WTC11 (cell line): ENCODE data around the gene DPP9. TPM values are rescaled to one million over a fixed set of nuclear protein-coding genes. Genes with fewer than 3 reads are reported as not detected.

Experiments used
- ATAC-seq: fragments of 200-7000 bp; cut with Tn5 transposase; 2 replicates; pipeline ENCODE4 v1.10.0; 2021; ENCODE audit warnings: mild to moderate bottlenecking, moderate library complexity
- CTCF ChIA-PET: fragments of 300-600 bp; sonication (Branson Sonifier 250); formaldehyde crosslinking; loops from one replicate; lab custom pipeline; 2021; ENCODE audit warnings: antibody characterized with exemption; lab: Charles Lee
- POLR2A ChIA-PET: fragments of 350-600 bp; sonication (Branson Sonifier 250); formaldehyde crosslinking; loops from one replicate; lab custom pipeline; 2021; ENCODE audit warnings: antibody characterized with exemption; lab: Charles Lee
- DNase-seq: peaks from one replicate; pipeline ENCODE4 v3.0.0; 2021; ENCODE audit warnings: low spot score
- H3K27ac Mint-ChIP-seq: 2 replicates; pipeline ENCODE4 v1.8.0; 2021; ENCODE audit warnings: mixed read lengths
- H3K27me3 Mint-ChIP-seq: 2 replicates; pipeline ENCODE4 v1.8.0; 2021; ENCODE audit warnings: low read depth, mild to moderate bottlenecking, moderate library complexity, mixed read lengths
- H3K36me3 Mint-ChIP-seq: 2 replicates; pipeline ENCODE4 v1.8.0; 2021; ENCODE audit warnings: mixed read lengths
- H3K4me1 Mint-ChIP-seq: 2 replicates; pipeline ENCODE4 v1.8.0; 2022; ENCODE audit warnings: mixed read lengths
- H3K4me3 Mint-ChIP-seq: 2 replicates; pipeline ENCODE4 v1.8.0; 2021; ENCODE audit warnings: mild to moderate bottlenecking, moderate library complexity, mixed read lengths
- H3K9me3 Mint-ChIP-seq: 2 replicates; pipeline ENCODE4 v1.8.0; 2021; ENCODE audit warnings: mixed read lengths
- EMX1 ChIP-seq: fragments of 250-450 bp; sonication (Bioruptor Pico); IDR thresholded peaks from 2 replicates; pipeline ENCODE4 v1.8.0; 2021; ENCODE audit warnings: mild to moderate bottlenecking
- GABPB1 ChIP-seq: sonication (generic); formaldehyde crosslinking; IDR thresholded peaks from 2 replicates; pipeline ENCODE4 v1.8.1; 2023; ENCODE audit warnings: mild to moderate bottlenecking, missing genetic modification reagents
- MYBL2 ChIP-seq: sonication (generic); formaldehyde crosslinking; IDR thresholded peaks from 2 replicates; pipeline ENCODE4 v1.8.1; 2023; ENCODE audit warnings: mild to moderate bottlenecking, moderate library complexity, missing genetic modification reagents
- NFYB ChIP-seq: sonication (generic); formaldehyde crosslinking; conservative IDR thresholded peaks from 2 replicates; pipeline ENCODE4 v1.8.0; 2022; ENCODE audit warnings: low read depth, missing genetic modification reagents
- PRRX2 ChIP-seq: fragments of 250-450 bp; sonication (Bioruptor Pico); IDR thresholded peaks from 2 replicates; pipeline ENCODE4 v1.8.0; 2021; ENCODE audit warnings: mild to moderate bottlenecking
- SMAD3 ChIP-seq: sonication (generic); formaldehyde crosslinking; IDR thresholded peaks from 2 replicates; pipeline ENCODE4 v1.8.0; 2022; ENCODE audit warnings: missing genetic modification reagents, mild to moderate bottlenecking, borderline replicate concordance
- SMAD4 ChIP-seq: sonication (generic); formaldehyde crosslinking; IDR thresholded peaks from 2 replicates; pipeline ENCODE4 v1.8.0; 2022; ENCODE audit warnings: mild to moderate bottlenecking, missing genetic modification reagents
- TCF7 ChIP-seq: sonication (generic); formaldehyde crosslinking; IDR thresholded peaks from 2 replicates; pipeline ENCODE4 v1.8.0; 2022; ENCODE audit warnings: mild to moderate bottlenecking, low read depth, missing genetic modification reagents, moderate library complexity
- ZNF138 ChIP-seq: sonication (generic); formaldehyde crosslinking; conservative IDR thresholded peaks from 2 replicates; pipeline ENCODE4 v1.8.1; 2022; ENCODE audit warnings: mild to moderate bottlenecking, moderate library complexity, missing genetic modification reagents
- ZNF396 ChIP-seq: fragments of 250-450 bp; sonication (Bioruptor Pico); IDR thresholded peaks from 2 replicates; pipeline ENCODE4 v1.8.0; 2021; ENCODE audit warnings: mild to moderate bottlenecking, moderate library complexity, borderline replicate concordance
- total RNA-seq: library from RNA; stranded (reverse); gene quantifications from 3 replicates; pipeline ENCODE4 v1.2.3, GENCODE V29; 2021
- TF ChIP-seq, protein P1 (sequence below): fragments of 250-450 bp; sonication (Bioruptor Pico); IDR thresholded peaks from 2 replicates; pipeline ENCODE4 v1.8.0; 2021; ENCODE audit warnings: mild to moderate bottlenecking
- TF ChIP-seq, protein P2 (sequence below): sonication (generic); formaldehyde crosslinking; IDR thresholded peaks from 2 replicates; pipeline ENCODE4 v1.8.0; 2022; ENCODE audit warnings: mild to moderate bottlenecking, missing genetic modification reagents
- TF ChIP-seq, protein P3 (sequence below): sonication (generic); formaldehyde crosslinking; IDR thresholded peaks from 2 replicates; pipeline ENCODE4 v1.8.1; 2022; ENCODE audit warnings: low read depth, missing genetic modification reagents, borderline replicate concordance
- TF ChIP-seq, protein P4 (sequence below): sonication (generic); formaldehyde crosslinking; IDR thresholded peaks from 2 replicates; pipeline ENCODE4 v1.8.1; 2023; ENCODE audit warnings: mild to moderate bottlenecking, missing genetic modification reagents
- TF ChIP-seq, protein P5 (sequence below): sonication (generic); formaldehyde crosslinking; IDR thresholded peaks from 2 replicates; pipeline ENCODE4 v1.8.1; 2022; ENCODE audit warnings: mild to moderate bottlenecking, missing genetic modification reagents, moderate library complexity, borderline replicate concordance
- TF ChIP-seq, protein P6 (sequence below): sonication (generic); formaldehyde crosslinking; IDR thresholded peaks from 2 replicates; pipeline ENCODE4 v1.8.1; 2023; ENCODE audit warnings: mild to moderate bottlenecking, missing genetic modification reagents, moderate library complexity
- TF ChIP-seq, protein P7 (sequence below): sonication (generic); formaldehyde crosslinking; IDR thresholded peaks from 2 replicates; pipeline ENCODE4 v1.8.0; 2022; ENCODE audit warnings: mild to moderate bottlenecking, missing genetic modification reagents
- TF ChIP-seq, protein P8 (sequence below): sonication (generic); formaldehyde crosslinking; IDR thresholded peaks from 2 replicates; pipeline ENCODE4 v1.8.1; 2023; ENCODE audit warnings: mild to moderate bottlenecking, moderate library complexity, missing genetic modification reagents
- TF ChIP-seq, protein P9 (sequence below): sonication (generic); formaldehyde crosslinking; IDR thresholded peaks from 2 replicates; pipeline ENCODE4 v1.8.0; 2023; ENCODE audit warnings: mild to moderate bottlenecking, missing genetic modification reagents

DPP9 gene
- total RNA-seq, 1 experiment from 2014 or later = 52.9 TPM

DNA sequence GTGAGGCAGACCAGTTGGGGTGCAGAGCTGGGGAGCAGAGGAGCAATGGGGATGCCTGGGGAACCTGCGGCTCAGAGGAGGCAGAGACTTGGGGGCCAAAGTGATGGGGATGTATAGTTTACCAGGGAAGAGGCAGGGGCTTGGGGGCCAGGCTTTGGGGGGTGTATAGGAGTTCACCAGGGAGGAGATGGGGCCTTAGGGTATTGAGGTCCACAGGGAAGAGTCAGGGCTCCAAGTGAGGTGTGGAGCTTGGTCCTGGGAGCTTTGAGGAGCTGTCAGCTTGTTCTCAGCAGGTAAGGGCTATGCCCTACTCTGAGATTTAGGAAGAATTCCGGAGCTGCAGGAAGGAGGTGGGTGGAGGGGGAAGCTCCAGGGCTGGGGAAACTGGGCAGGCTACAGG is 73.5 kb downstream of the DPP9 start:
- POLR2A ChIA-PET = no interaction called here
- no peak overlapping the region for H3K4me3 Mint-ChIP-seq
- H3K9me3 Mint-ChIP-seq = no peaks in the 10 kb centered on the region
- H3K36me3 Mint-ChIP-seq = peaks cover 3% of the 10 kb centered on the region; the same call in 1 of the 2 replicates
- TF ChIP-seq, protein P1, sequence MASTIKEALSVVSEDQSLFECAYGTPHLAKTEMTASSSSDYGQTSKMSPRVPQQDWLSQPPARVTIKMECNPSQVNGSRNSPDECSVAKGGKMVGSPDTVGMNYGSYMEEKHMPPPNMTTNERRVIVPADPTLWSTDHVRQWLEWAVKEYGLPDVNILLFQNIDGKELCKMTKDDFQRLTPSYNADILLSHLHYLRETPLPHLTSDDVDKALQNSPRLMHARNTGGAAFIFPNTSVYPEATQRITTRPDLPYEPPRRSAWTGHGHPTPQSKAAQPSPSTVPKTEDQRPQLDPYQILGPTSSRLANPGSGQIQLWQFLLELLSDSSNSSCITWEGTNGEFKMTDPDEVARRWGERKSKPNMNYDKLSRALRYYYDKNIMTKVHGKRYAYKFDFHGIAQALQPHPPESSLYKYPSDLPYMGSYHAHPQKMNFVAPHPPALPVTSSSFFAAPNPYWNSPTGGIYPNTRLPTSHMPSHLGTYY (CRISPR knock-in tag) = no peak
- TF ChIP-seq, protein P2, sequence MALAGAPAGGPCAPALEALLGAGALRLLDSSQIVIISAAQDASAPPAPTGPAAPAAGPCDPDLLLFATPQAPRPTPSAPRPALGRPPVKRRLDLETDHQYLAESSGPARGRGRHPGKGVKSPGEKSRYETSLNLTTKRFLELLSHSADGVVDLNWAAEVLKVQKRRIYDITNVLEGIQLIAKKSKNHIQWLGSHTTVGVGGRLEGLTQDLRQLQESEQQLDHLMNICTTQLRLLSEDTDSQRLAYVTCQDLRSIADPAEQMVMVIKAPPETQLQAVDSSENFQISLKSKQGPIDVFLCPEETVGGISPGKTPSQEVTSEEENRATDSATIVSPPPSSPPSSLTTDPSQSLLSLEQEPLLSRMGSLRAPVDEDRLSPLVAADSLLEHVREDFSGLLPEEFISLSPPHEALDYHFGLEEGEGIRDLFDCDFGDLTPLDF (CRISPR knock-in tag) = no peak
- TF ChIP-seq, protein P3, sequence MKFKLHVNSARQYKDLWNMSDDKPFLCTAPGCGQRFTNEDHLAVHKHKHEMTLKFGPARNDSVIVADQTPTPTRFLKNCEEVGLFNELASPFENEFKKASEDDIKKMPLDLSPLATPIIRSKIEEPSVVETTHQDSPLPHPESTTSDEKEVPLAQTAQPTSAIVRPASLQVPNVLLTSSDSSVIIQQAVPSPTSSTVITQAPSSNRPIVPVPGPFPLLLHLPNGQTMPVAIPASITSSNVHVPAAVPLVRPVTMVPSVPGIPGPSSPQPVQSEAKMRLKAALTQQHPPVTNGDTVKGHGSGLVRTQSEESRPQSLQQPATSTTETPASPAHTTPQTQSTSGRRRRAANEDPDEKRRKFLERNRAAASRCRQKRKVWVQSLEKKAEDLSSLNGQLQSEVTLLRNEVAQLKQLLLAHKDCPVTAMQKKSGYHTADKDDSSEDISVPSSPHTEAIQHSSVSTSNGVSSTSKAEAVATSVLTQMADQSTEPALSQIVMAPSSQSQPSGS (CRISPR knock-in tag) = no peak
- TF ChIP-seq EMX1 (CRISPR knock-in tag) (no peak), GABPB1 (no peak), NFYB (CRISPR knock-in tag) (no peak), TCF7 (no peak), ZNF138 (CRISPR knock-in tag) (no peak), ZNF396 (CRISPR knock-in tag) (no peak), MYBL2 (no peak), SMAD3 (CRISPR knock-in tag) (no peak)
- TF ChIP-seq, protein P4, sequence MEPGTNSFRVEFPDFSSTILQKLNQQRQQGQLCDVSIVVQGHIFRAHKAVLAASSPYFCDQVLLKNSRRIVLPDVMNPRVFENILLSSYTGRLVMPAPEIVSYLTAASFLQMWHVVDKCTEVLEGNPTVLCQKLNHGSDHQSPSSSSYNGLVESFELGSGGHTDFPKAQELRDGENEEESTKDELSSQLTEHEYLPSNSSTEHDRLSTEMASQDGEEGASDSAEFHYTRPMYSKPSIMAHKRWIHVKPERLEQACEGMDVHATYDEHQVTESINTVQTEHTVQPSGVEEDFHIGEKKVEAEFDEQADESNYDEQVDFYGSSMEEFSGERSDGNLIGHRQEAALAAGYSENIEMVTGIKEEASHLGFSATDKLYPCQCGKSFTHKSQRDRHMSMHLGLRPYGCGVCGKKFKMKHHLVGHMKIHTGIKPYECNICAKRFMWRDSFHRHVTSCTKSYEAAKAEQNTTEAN = no peak
- TF ChIP-seq, protein P5, sequence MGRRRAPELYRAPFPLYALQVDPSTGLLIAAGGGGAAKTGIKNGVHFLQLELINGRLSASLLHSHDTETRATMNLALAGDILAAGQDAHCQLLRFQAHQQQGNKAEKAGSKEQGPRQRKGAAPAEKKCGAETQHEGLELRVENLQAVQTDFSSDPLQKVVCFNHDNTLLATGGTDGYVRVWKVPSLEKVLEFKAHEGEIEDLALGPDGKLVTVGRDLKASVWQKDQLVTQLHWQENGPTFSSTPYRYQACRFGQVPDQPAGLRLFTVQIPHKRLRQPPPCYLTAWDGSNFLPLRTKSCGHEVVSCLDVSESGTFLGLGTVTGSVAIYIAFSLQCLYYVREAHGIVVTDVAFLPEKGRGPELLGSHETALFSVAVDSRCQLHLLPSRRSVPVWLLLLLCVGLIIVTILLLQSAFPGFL (CRISPR knock-in tag) = no peak
- TF ChIP-seq, protein P6, sequence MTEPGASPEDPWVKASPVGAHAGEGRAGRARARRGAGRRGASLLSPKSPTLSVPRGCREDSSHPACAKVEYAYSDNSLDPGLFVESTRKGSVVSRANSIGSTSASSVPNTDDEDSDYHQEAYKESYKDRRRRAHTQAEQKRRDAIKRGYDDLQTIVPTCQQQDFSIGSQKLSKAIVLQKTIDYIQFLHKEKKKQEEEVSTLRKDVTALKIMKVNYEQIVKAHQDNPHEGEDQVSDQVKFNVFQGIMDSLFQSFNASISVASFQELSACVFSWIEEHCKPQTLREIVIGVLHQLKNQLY = no peak
- TF ChIP-seq, protein P7, sequence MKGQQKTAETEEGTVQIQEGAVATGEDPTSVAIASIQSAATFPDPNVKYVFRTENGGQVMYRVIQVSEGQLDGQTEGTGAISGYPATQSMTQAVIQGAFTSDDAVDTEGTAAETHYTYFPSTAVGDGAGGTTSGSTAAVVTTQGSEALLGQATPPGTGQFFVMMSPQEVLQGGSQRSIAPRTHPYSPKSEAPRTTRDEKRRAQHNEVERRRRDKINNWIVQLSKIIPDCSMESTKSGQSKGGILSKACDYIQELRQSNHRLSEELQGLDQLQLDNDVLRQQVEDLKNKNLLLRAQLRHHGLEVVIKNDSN (CRISPR knock-in tag) = no peak
- no peak overlapping the region for H3K27ac Mint-ChIP-seq
- ATAC-seq (no peak), DNase-seq (no peak)
- H3K4me1 Mint-ChIP-seq = 0 out of 2 replicates have a peak, but pooled peaks cover 3% of the 10 kb centered on the region
- no peaks in the 10 kb centered on the region for H3K27me3 Mint-ChIP-seq
- CTCF ChIA-PET = interaction anchor here (0.5 to 2.3 kb wide), 8 partner anchors 11 to 177 kb away, joined by 3 to 8 read pairs (median 4); partner anchors contain the start of gene PLIN5

DNA sequence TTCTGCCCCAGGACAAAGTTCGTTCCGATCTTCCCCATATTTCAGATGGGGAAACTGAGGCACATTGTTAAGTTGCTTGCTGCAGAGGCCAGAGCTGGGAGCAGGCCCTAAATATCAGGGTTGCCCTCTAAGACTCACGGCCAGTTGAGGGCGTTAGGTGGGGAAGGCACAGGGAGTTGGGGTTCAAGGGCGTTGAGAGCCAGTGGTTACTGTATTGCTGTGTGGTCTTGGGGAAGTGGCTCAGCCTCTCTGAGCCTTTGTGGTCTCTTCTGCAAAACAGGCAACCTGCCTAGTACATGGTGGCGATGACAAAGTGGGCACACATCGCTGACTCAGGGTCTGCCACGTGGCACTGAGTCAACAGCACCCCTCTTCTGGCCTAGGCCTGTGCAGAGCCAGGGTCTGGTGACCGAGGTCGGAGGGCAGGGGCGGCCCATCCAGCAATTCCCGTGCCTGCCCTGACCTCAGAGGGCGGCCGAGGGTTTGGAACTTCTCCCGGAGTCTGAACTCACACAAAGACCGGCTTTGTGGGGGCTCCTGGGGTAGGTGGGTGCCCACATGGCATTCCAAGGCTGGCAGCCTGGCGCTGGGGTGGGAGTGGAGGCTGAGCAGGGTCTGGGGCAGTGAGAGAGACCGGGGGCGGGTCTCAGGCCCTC is 74.1 kb downstream of the DPP9 start:
- Mint-ChIP-seq H3K36me3 (peaks cover 3% of the 10 kb centered on the region; the same call in 1 of the 2 replicates), H3K4me3 (no peak overlapping the region), H3K4me1 (0 out of 2 replicates have a peak, but pooled peaks cover 3% of the 10 kb centered on the region), H3K27ac (no peak overlapping the region), H3K27me3 (no peaks in the 10 kb centered on the region), H3K9me3 (no peaks in the 10 kb centered on the region)
- TF ChIP-seq, protein P8, sequence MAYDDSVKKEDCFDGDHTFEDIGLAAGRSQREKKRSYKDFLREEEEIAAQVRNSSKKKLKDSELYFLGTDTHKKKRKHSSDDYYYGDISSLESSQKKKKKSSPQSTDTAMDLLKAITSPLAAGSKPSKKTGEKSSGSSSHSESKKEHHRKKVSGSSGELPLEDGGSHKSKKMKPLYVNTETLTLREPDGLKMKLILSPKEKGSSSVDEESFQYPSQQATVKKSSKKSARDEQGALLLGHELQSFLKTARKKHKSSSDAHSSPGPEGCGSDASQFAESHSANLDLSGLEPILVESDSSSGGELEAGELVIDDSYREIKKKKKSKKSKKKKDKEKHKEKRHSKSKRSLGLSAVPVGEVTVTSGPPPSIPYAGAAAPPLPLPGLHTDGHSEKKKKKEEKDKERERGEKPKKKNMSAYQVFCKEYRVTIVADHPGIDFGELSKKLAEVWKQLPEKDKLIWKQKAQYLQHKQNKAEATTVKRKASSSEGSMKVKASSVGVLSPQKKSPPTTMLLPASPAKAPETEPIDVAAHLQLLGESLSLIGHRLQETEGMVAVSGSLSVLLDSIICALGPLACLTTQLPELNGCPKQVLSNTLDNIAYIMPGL (CRISPR knock-in tag) = no peak
- TF ChIP-seq PRRX2 (CRISPR knock-in tag) = no peak
- 0 out of 2 replicates have a peak, but pooled peaks have one; percentile 23 for TF ChIP-seq SMAD4 (CRISPR knock-in tag)
- TF ChIP-seq, protein P9, sequence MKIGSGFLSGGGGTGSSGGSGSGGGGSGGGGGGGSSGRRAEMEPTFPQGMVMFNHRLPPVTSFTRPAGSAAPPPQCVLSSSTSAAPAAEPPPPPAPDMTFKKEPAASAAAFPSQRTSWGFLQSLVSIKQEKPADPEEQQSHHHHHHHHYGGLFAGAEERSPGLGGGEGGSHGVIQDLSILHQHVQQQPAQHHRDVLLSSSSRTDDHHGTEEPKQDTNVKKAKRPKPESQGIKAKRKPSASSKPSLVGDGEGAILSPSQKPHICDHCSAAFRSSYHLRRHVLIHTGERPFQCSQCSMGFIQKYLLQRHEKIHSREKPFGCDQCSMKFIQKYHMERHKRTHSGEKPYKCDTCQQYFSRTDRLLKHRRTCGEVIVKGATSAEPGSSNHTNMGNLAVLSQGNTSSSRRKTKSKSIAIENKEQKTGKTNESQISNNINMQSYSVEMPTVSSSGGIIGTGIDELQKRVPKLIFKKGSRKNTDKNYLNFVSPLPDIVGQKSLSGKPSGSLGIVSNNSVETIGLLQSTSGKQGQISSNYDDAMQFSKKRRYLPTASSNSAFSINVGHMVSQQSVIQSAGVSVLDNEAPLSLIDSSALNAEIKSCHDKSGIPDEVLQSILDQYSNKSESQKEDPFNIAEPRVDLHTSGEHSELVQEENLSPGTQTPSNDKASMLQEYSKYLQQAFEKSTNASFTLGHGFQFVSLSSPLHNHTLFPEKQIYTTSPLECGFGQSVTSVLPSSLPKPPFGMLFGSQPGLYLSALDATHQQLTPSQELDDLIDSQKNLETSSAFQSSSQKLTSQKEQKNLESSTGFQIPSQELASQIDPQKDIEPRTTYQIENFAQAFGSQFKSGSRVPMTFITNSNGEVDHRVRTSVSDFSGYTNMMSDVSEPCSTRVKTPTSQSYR (CRISPR knock-in tag) = no peak
- ChIA-PET POLR2A (no interaction called here), CTCF (interaction anchor here (0.7 to 2.7 kb wide), 9 partner anchors 13 to 128 kb away, joined by 3 to 14 read pairs (median 4); partner anchors contain the start of gene PLIN5)
- DNase-seq (no peak), ATAC-seq (no peak)
